GM19438 (cell line): ENCODE measurements around the gene ST3GAL5.
"Not testable (repeated sequence)": the region's sequence is repeated elsewhere in the genome, so short reads cannot be mapped to it uniquely, and the experiment has no call there.

Source experiments
- ATAC-seq: cut with Tn5 transposase; IDR thresholded peaks from one replicate; pipeline ENCODE4 v1.9.1; 2021; ENCODE audit warnings: low read depth; ENCODE audit not compliant: unreplicated experiment

The ST3GAL5 gene

GRCh38 chr2:85894554-85895278, 5.9 kb upstream of the ST3GAL5 start:
- ATAC-seq, result not testable (repeated sequence)

DNA sequence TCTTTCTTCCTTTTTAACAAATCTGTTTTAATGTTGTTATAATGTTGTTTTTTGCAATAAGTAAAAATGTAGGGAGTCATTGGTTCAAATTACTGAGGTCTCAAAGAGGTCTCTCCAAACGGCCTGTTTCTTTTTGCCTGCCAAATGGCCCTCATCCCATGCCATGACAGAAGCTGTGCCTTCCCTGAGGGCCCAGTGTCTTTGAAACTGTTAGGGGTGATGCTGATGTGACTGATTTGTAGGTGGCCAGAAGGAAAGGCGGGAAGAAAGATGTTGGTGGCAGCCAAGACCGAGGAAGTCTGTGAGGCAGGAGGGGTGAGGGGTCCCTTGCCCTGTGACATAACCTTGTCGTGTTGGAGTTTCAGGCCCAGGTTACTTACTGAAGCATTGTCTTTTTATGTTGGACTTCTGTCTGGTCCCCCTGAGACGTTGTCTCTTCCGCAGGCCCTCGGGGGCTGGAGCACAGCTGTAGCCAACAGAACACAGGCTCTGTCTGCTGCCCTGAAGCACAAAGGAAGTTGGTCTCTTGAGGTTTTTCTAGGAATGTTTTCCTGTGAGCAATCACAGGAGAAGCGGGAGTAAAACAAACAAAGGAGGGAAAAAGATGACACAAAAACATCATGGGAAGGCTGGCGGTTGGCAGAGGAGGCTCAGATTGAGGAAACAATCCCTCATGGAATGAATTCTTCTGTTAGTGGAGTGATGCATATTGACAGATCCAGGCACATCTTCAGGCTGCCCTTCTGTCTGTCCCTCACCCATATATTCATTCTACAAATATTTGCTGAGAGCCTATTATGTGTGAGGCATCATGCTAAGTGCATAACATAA, 4.9 kb upstream of the ST3GAL5 start:
- no peak for ATAC-seq

DNA sequence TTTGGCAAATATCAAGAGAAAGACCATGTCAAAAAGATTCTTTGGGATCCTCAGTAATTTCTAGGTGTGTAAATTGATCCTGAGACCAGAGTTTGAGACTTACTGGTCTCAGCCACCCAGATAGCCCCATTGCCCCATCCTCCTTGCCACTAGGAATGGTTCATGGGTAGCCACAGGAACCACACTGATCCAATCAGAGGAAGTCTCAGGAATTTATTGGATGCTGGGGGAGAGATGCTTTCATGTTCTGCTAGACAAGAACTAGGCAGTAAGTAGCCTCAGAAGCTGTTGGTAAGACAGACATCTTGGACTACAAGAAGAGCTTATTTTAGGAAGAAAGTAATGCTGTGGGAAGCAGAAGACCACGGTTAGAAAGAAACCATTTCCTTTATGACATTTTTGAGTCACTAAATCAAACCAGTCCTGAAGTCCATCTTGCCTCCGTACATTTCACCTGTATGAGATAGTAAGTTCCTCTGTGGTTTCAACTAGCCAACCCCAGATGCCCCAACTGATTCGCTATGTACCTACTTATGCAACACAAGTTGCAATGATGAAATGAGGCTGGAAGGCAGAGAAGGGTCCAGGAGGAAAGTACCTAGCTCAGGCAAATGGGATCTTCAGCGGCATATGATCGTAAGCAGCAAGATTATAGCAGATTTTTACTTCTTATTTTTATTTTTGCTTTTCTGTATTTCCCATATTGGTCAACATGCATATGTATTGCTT, 3.6 kb upstream of the ST3GAL5 start:
- ATAC-seq, result no peak

GRCh38 chr2:85890522-85891176, 1.9 kb upstream of the ST3GAL5 start:
- no peak for ATAC-seq

GRCh38 chr2:85889627-85890281, 964 bp upstream of the ST3GAL5 start:
- no peak for ATAC-seq

DNA sequence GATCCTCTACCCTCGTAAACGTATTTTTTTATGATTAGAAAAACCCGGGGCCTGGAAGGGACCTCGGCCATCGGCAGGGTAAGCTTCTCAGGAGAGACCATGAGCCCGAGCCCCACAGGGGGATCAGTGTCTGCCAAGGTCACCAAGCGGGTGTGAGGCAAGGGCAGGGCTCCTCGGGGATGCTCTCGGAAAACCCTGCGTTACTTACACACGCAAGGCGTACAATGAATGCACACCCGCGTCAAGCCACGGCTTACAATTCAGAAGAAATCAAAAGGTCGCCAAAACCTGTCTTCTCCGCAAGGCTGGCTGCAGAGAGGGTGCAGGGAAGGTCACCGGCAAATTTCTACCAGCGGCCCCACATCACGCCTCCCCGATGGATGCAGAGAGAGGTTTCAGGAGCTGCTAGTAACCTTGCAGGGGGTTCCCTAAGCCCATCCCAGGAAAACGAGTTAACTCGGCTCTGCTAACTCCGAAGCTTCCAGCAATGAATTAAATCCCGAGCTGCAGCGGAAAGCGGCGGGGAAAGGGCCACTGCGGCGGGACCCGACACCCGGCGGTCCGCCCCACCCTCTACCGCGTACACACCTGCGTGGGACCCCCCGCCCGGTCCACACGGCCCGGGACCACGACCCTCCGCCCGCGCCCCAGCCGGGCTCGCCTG, 638 bp downstream of the ST3GAL5 start:
- no peak for ATAC-seq

DNA sequence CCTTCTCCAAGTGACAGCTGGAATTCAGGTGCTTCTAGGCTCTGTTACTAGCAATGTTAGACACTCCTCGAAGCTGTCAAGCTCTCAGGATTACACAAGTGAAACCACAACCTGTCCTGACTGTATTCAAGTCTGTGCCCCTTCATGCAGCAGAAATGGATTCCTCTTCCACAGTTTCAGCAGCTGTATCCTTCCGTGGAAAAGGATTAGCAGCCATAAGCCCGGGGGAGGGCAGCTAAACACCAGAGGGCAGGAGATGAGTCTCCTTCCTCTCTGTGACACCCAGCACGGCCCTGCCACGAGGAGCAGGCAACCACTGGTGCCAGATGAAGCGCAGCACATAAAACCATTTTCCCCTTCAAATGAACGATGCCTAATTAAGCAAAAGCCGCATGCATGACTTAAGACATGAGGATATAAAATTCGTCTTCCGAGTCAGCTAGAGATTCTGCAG, 1.2 kb downstream of the ST3GAL5 start:
- no peak for ATAC-seq

- no peak for ATAC-seq
Measured at GRCh38 chr2:85886590-85886989, 2.2 kb downstream of the ST3GAL5 start.

DNA sequence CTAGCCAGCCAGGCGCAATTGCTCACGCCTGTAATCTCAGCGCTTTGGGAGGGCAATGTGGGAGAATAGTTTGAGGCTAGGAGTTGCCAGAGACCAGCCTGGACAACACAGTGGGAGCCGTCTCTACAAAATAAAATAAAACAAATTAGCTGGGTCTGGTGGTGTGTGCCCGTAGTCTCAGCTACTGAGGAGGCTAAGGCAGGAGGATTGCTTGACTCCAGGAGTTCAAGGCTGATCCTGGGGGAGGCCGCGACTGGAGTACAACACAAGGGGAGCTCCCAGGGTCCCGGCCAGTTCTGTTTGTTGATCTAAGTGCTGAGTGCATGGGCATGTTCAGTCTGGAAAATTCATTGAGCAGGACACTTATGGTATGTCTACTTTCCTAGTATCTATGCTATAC, 2.6 kb downstream of the ST3GAL5 start:
- ATAC-seq, result no peak

DNA sequence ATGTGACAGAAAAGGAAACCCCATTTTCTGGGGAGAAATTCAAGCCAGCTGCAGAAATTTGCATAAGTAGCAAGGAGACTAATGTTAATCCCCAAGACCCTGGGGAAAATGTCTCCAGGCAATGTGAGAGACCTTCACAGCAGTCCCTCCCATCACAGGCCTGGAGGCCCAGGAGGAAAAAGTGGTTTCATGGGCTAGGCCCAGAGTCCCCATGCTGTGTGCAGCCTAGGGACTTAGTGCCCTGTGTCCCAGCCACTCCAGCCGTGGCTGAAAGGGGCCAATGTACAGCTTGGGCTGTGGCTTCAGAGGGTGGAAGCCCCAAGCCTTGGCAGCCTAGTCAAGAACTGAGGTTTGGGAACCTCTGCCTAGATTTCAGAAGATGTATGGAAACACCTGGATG, 7.0 kb downstream of the ST3GAL5 start:
- not testable (repeated sequence) for ATAC-seq

DNA sequence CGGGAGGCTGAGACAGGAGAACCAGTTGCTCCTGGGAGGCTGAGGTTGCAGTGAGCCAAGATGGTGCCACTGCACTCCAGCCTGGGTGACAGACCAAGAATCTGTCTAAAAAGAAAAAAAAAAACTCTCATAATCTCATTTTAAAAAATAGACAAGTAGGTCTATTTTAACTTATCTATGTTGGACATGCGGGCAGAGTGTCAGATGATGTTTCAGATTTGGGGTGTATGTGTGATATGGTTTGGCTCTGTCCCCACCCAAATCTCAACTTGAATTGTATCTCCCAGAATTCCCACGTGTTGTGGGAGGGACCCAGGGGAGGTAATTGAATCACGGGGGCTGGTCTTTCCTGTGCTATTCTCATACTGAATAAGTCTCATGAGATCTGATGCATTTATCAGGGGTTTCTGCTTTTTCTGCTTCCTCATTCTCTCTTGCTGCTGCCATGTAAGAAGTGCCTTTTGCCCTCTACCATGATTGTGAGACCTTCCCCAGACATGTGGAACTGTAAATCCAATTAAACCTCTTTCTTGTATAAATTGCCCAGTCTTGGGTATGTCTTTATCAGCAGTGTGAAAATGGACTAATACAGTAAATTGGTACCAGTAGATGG, 8.0 kb downstream of the ST3GAL5 start:
- not testable (repeated sequence) for ATAC-seq

DNA sequence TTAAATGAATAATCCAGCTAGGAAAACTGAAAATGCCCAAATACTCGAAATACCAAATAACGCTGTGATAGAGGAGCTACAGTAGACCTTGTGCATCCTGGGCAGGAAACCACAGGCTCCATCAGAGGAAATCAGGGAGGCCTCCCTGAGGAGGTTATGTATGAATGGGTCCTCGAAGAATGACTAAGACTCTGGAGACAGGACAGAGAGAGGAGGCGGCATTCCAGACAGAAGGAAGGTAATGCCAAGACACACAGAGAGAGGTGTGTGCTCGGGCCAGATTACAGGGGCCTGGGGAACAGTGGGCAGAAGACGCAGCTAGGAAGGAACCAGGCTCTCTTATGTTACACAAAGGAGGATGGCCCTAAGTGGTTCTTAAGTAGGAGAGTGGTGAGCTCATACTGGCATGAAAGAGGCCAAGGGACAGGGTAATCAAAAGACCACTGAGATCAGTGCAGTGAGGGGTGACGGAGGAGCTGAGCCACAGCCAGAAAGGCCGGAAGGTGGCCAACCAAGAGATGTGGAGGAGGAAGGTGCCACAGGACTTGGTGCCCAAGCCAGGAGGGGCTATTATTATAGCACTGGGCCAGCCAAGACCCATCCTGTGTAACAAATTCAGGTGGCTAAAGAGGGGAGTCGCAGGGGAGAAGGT, 9.9 kb downstream of the ST3GAL5 start:
- no peak for ATAC-seq

GRCh38 chr2:85875350-85876050, 13.3 kb downstream of the ST3GAL5 start:
- ATAC-seq, result no peak

- no peak for ATAC-seq
Measured at GRCh38 chr2:85873679-85874078, 15.1 kb downstream of the ST3GAL5 start.

- ATAC-seq, result no peak
Measured at GRCh38 chr2:85872536-85873161, 16.1 kb downstream of the ST3GAL5 start.

DNA sequence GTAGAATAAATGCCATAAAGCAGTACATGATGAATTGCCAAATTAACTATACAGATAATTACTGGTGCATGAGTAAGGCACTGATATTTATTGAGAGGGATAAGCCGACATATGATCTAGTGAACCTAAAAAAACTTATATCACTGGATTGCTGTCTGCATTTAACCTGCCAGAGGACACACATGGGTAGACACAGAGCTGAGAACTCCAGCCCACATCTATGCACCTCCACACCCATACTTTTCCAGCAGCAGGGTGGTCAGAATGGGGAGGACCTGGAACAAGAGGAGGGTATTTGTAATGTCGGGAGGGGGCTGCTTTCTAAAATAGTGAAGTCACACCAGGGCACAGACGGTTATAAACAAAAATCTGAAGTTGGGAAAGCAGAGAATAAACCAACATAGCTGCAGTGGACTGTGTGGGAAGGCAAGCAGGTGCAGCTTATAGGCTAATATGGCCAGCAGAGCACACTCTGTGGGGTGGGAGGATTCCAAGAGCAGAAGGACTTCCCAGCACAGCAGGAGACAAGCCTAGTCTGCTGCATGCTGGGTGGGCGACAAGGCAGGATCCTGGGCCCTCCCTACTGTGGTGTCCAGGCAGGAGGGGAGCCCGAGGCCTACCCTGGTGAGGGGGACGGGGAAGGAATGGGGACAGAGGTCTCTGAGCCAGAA, 17.2 kb downstream of the ST3GAL5 start:
- no peak for ATAC-seq

DNA sequence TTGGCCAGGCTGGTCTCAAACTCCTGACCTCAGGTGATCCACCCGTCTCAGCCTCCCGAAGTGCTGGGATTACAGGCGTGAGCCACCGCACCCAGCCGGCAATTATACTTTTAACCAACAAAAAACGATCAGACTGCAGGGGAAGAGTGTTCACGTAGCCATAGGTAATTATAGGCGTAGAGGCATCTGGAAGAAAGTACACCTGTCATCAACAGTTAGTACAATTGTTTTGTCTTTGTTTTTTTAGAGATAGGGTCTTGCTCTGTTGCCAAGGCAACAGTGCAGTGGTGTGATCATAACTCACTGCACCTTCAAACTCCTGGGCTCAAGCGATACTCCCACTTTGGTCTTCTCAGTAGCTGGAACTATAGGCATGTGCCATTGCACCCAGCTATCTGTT, 20.0 kb downstream of the ST3GAL5 start:
- ATAC-seq, result no peak
